GM18868 (cell line): Measurements from ENCODE around the gene MYO16.
"Not testable (repeated sequence)": the region's sequence is repeated elsewhere in the genome, so short reads cannot be mapped to it uniquely, and the experiment has no call there.

Source experiments
- ATAC-seq: cut with Tn5 transposase; IDR thresholded peaks from one replicate; pipeline ENCODE4 v1.9.1; 2021; ENCODE audit warnings: mild to moderate bottlenecking, moderate library complexity; ENCODE audit not compliant: unreplicated experiment

The MYO16 gene

DNA sequence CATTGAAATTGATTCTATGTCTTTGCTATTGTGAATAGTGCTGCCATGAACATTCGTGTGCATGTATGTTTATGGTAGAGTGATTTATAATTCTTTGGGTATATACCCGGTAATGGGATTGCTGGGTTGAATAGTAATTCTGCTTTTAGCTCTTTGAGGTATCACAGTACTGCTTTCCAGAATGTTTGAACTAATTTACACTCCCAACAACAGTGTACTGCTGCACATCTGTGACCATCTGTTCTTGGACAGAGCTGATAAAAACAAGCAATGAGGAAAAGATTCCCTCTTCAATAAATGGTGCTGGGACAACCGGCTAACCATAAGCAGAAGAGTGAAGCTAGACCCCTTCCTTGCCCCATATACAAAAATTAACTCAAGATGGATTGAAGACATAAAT is 231.0 kb downstream of the MYO16 start:
- ATAC-seq = no peak

DNA sequence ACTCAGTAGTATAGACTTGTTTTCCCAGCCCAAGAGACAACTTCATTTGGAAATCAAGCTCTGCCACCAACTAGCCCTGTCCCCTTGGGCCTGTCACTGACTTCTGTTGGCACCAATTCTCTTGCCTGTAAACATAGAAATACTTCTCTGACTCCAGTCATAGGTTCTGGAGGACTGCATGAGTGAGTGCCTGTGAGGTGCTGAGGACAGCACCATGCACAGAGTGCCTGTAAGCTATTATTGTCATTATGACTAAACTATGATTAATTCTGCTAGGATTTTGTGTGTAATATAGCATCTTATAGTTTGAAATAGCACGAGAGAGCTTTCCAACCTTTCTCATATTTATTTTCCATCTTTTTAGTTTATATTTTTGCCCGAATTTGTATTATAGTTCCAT is 247.9 kb downstream of the MYO16 start:
- ATAC-seq = no peak

DNA sequence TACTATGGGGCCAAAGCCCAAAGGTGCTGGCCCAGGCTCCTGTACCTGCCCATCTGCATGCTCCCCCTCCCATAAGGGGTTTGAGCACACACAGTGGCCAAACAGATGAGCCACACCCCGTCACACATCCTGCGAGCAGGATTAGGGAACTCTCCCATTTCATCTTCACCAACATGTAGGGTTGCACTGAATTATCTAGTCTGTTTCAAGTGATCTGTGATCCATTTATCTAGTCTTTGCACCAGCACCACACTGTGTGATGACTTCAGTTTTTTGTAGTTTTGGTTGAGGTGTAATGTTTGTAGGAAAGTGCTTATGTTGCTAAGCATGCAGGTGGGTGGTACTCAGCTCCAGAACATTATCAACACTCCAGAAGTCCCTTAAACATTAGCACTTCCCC is 249.3 kb downstream of the MYO16 start:
- no peak for ATAC-seq

DNA sequence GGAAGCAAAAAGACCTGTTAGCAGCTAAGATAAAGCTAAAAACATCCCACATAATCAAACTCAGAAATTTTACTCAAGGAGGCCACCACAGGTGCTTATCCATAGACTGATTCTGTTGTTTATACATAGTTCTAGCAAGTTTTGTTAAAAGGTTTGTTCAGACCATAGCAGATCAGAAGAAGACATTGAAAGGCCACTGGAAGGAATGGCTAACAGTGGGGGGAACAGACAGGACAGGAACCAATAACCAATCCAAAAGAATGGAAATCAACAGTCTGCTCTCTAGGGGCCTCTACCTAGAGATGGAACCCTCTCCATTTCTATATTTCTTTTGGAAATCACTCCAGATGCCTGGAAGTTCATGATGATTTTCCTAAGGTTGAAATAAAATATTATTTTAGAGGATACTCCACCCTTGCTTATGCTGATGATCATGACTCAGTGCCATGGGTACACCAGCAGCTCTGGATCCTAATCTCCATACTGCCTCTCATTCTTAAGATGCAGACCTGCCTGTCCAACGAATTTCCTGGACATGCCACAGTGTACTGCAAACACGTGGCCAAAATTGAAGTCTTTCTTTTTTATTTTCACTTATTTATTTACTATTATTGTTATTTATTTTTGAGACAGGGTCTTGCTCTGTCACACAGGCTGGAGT is 260.0 kb downstream of the MYO16 start:
- ATAC-seq = no peak

DNA sequence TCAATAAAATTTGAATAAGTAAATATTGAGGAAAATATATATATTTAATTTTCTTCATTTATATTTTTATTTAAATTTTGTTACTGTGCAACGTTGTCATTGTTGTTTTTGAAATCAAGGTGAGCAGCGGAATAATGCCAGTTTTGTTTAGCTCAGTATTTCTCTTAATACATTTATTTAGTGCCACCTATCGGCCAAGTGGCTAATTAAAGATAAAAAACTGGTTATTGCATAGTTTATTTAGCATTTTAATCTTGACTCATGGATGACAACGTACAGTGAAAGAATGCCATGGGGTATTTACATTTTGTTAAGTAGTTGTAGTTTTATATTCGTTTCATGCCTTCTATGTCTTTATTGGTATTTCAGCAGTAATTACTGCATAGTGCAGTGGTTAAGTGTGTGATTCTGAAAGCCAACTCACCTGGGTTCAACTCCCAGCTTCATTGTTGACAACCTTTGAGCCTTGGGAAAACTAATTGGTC is 265.9 kb downstream of the MYO16 start:
- peak; percentile 43 for ATAC-seq

DNA sequence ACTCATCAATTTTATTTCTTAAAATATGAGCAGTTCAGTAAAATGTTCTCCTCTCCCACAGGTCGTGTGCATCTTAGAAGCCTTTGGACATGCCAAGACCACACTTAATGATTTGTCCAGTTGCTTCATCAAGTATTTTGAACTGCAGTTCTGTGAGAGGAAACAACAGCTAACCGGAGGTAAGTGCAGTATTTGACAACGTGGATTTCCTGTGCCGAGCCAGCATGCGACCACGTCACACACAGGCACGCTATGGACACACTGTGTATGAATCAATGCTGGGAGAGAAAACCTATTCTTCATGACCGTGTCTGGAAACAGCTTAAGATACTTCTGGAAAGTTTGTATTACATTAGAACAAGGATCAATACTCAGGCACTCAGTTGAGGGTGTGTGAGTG is 268.5 kb downstream of the MYO16 start:
- peak; percentile 54 for ATAC-seq

DNA sequence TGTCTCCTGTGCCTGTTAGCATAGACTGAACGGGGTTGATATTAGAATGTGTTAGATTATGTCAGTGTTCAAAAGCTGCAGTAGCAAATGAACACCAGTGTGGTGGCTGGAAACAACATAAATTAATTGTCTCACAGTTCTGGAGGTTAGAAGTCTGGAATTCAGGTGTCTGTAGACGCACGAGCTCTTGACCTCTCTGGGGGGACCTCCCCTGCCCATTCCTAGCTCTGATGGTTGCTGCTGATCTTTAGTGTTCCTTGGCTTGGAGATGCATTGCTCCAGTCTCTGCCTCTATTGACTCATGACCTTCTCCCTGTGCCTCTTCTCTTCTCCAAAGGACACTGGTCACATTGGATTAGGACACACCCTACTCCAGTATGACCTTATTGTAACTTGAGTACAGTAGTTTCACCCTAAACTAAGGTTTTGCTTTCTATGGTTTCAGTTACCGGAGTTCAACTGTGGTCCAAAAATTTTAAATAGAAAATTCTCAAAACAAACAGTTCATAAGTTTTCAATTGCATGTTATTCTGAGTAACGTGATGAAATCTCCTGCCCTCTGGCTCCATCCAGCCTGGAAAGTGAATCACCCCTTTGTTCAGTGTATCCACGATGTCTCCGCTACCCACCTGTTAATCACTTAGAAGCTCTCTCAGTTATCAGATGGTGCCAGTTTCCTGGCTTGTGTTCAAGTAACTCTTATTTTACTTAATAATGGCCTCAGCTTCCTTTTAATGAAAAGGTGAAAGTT is 273.2 kb downstream of the MYO16 start:
- no peak for ATAC-seq

DNA sequence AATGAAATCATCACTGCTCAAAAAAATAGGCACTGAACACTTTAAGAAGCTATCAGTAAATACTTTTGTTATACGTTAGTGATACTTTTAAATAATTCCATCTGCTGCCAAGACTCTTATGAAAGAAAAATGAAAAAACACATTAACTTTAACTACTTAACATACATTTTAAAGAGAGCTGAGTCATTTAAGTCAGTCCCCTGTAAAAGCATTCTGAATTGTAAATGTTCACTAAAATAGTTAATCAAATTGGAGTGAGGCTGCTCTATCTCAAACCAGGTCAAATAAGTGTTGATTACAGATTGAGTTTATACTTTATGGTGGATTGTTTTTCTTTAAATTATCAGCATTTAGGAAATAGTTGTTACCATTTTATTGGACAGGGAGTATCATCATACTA is 274.2 kb downstream of the MYO16 start:
- no peak for ATAC-seq

DNA sequence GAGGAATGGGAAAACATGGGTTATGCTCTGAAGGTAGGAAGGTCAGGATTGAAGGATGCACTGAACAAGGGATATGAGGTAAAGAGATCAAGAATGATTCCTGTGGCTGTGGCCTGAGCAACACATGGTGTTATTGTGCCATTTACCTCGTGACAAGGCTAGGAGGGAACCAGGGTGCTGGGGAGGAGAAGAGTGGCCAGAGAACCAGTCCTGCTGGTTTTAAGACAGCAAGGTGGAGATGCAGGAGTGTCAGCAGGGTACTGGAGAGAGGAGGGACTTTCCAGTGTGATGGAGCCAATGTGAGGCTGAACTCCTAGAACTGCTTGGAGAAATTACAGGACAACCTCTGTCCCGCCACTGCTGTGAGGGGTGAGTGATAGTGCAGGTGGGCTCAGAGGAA is 282.4 kb downstream of the MYO16 start:
- no peak for ATAC-seq

DNA sequence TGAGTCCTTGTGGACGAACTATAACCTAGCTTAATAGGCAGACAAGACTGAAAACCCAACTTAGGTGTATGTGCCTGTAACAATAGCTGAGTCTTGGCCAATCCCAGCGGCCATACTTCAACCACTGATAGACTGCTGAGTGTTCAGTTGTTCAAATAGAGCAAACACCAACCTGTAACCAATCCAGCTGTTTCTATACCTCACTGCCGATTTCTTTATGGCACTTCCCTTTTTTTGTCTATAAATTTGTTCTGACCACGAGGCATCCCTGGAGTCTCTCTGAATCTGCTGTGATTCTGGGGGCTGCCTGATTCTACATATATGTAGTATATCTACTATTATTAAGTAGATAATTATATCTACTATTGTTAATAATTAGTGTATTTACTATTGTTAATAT is 284.3 kb downstream of the MYO16 start:
- ATAC-seq = not testable (repeated sequence)

DNA sequence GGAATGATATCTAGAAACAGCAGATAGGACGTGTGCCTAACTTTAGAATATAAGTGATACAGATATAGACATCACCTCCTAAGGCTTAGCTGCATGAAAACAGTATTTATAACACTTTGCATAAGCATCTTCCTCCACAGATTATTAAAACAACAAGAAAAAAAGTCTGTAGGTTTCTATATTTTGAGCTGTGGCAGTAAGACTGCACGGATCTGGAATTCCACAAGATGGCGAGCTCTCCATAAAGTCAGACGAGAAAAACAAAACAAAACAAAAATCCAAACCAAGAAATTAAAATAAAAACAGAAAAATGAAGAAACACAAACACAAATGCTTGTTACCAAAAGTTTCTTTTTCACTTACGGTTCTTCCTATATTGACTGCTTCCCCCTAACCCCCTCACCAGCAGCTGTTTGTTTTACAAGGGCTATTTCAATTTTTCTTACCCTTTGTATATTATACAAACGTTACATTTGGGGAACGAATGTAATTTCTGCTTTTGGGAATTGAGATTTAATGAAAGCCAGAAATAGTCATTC is 285.8 kb downstream of the MYO16 start:
- peak; percentile 23 for ATAC-seq

DNA sequence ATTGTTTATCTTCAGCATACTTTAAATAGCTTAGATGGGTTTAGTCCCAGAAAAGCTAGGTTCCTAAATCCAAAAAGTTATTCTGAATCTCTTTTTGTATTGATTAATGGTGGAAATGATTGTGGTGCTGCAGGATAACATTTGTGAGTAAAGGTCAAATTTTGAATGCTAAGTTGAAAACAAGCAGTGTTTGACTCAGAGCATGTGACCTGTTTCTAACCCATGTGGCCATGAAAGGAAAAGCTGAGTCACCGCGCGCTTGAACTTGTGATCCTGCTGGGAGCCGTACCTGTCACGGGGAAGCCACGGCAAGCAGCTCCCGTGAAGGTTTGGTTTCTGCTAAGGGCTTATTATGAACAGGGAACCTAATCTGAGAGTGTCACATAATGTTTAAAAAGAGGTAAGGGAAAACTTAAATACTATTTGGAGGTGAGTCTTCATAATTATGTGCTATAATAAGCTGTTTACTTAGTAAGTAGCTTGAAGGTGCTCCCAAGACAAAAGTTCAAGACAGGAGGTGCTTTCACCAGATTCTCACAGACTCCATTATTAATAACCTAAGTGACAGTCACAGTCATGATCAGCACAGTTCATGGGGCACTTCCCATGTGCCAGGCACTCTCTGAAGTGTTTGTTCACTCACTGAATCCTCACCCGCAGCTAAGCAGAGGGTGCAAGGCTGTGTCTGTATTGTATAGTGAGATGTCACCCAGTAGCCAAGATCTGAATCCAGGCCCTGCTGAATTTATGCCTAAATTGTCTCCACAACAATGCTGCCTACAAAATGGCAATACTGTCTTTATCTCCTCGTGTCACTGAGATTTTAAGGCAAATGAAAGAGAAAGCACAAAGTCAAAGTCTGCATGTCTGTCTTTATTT is 286.5 kb downstream of the MYO16 start:
- peak; percentile 95 for ATAC-seq

DNA sequence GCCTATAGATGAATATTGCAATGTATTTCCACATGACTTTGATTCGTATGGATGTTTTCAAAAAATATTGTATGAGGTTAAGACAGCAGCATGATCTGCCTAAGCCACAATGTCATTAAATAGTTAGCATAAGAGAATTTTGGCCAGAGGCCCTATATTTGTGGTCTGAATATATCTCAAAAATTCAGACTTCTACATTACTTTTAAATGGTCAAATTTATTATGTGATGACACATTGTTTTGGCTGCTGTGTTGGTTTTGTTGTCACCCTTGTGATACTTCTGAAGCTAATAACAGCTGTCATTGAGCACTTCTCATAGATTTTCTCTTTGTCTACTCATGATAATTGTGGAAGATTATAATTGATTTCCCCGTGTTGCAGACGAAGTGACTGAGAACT is 288.2 kb downstream of the MYO16 start:
- no peak for ATAC-seq

DNA sequence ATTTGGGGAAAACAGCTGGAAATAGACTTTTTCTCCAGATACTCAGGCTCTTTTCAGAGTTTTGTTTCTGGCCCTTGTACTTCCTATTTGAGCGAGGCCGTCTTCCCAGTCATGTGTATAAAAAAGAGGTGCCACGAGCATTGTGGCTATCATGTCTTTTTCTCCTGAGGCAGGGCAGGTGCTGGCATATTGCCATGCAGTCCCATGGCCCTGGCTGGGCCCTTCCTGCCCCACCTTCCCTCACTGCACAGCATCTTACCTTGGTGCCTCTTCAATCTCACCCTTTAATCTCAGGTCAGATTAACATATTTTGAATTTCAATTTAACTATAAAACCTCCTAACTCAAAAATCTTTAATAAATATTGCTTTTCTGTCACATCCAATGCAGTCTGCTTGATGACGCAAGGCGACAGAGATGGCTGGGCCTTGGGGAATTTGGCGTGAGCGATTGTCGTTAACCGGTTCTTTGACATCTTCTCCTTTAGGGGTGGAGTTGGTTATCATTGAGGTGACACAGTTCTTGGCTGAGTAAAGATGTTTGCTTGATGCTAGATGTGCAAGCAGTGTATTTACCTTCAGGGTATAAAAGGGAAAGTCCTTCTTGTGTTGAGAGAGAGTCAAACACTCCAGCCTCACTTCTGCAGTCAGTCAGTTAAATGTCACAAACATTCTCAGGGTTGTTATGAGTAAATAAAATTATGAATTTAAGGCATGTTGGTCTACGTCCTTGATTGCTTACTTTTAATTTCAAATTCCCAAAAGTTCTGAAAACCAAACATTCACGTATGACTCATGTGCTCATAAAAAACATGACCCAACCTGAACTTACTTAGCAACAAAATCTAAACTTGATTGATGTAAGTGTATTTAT is 289.9 kb downstream of the MYO16 start:
- ATAC-seq = no peak

DNA sequence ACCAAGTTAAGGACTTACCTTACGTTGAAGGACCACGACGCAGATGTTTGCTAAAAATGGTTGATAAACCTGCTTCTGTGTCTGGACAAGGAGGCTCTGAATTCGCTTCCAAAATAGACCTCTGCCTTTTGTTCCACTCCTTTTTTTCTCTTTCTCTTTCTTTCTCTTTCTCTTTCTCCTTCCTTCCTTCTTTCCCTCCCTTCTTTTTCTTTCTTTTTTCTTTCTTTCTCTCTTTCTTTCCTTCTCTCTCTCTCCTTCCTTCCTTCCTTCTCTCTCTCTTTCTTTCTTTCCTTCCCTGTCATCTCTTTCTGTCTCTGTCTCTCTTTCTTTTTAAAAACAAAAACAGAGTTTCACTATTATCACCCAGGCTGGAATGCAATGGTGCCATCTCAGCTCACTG is 290.7 kb downstream of the MYO16 start:
- ATAC-seq = no peak

DNA sequence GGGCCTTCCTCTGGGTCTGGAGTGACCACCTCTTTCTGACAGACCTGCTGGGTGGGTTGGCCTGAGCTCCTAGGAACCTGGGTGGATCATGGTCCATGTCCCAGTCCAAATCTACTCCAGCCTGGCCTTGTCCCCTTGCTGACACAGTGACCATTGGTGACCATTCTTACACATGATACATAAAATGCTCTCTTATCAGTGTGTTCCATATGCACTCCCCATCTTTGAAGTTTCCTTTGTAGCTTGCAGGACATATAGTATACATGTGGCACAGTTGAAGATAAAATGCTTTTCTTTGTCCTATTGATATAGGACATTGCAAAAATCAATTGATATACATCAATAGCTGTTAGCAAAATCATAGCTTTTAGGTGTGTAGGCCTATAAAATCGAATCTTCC is 291.8 kb downstream of the MYO16 start:
- no peak for ATAC-seq

DNA sequence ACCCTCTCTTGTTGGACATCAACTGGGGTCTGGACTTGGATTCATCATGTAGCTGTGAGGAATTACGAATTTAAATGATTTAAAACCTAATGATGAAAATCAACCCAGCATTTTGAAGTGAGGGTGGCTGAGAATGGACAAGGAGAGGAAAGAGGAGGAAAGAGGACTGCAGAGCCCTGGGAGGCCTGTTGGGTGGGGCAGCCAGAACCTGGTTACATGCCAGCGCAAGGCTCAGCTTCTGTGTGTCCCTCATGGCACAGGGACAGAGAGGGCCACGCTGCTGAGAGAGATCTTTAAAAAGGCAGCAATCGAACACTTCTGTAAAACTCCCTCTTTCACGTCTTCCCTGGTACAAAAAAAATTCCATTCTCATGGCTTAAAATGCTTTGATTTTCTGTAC is 292.7 kb downstream of the MYO16 start:
- no peak for ATAC-seq

DNA sequence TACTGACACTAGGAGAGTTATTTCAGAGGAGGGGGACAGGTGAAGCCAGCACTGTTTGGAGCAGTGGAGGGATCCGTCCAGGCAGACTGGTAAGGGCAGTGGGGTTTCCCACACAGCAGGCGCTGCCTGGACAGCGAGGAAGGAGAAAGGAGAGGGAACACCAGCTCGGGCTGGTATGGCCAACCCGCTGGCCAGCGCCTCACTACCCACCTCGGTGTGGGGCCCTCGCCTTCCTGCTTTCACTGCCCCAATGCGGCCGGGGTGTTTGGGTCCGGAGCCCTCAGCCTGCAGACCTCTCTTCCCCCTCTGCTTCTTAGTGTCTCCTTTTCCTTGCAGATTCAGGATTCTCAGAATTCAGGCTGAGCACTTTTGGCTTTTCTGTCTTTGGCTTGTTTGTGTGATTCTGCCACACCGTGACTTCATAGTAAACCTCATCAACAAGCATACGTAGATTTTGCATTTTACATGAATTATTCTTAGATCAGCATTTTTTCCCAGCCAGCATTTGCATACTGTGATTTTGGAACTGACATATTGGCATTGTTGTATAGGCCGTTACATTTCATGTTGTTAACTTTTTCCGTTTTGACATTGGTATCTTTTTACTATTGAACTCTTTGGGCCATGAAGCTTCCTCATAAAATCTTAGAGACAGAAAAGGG is 294.1 kb downstream of the MYO16 start:
- no peak for ATAC-seq

DNA sequence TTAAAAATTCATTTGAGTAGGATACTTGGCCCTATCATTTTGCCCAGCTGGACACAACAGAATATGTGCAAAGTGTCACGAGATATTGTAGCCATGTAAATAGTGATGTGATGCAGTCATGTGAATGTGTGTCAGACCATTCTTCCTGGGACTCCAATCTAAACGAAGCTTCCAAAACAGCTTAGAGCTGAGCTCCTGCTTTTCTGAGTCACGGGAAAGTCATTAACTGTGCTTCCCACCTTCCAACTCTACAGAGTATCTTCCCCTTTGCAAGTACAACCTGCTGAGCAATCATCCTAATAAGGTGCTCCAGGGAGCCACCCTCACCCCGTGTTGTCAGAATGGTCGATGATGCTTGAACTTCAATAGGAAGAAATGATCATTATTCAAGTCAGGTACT is 294.7 kb downstream of the MYO16 start:
- ATAC-seq = no peak

DNA sequence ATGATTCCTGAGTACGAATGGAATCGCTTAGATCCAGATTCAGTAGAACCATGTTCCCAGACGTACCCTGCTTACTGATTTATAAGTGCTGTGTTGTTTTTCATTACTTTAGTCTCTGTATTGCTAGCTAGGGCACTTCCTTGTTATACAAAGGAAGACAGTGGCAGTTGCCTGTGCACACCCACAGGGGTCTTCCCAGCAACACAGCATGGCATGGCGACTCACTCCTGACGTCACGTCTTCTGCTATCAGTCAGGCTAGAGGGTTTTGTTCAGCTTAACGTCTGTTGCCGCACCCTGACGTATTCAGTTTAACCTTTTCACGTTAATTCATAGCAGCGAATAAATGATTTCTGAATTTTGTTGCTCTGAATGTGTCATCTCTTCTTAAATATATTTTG is 295.1 kb downstream of the MYO16 start:
- ATAC-seq = no peak
